Trophoblast cell (in vitro differentiated cells and primary cell): Measurements from ENCODE around the gene TRERF1.

Experiments used
- DNase-seq, 2 donors: peaks; one replicate each; pipeline ENCODE4 v3.0.0-alpha.2; 2016
- H2AFZ ChIP-seq: 2 replicates; pipeline ENCODE4 v1.6.1; 2013; ENCODE audit warnings: low read length, moderate library complexity, mild to moderate bottlenecking; ENCODE audit not compliant: insufficient read depth, poor library complexity
- H2AK5ac ChIP-seq: 2 replicates; pipeline ENCODE4 v1.6.1; 2013; ENCODE audit warnings: mild to moderate bottlenecking, low read length
- H2BK120ac ChIP-seq: 2 replicates; pipeline ENCODE4 v1.6.1; 2013; ENCODE audit warnings: low read length, mild to moderate bottlenecking, moderate library complexity; ENCODE audit not compliant: insufficient read depth, poor library complexity
- H2BK12ac ChIP-seq: 2 replicates; pipeline ENCODE4 v1.6.1; 2013; ENCODE audit warnings: mild to moderate bottlenecking, low read length, moderate library complexity
- H2BK5ac ChIP-seq: 2 replicates; pipeline ENCODE4 v1.6.1; 2013; ENCODE audit warnings: low read length, low read depth, moderate library complexity, mild to moderate bottlenecking; ENCODE audit not compliant: poor library complexity
- H3K14ac ChIP-seq: 2 replicates; pipeline ENCODE4 v1.6.1; 2013; ENCODE audit warnings: mild to moderate bottlenecking, low read length
- H3K18ac ChIP-seq: 2 replicates; pipeline ENCODE4 v1.6.1; 2013; ENCODE audit warnings: mild to moderate bottlenecking, low read length
- H3K23ac ChIP-seq: 2 replicates; pipeline ENCODE4 v1.6.1; 2013; ENCODE audit warnings: low read length
- H3K27ac ChIP-seq: 2 replicates; pipeline ENCODE4 v1.5.1; 2013; ENCODE audit warnings: low read depth, mild to moderate bottlenecking, inconsistent platforms, low read length, moderate library complexity
- H3K27me3 ChIP-seq: 2 replicates; pipeline ENCODE4 v1.6.1; 2013; ENCODE audit warnings: inconsistent platforms, mild to moderate bottlenecking, low read length, moderate library complexity; ENCODE audit not compliant: insufficient read depth
- H3K36me3 ChIP-seq, 2 experiments: 1 replicate in 1 of 2; 2 replicates in 1 of 2; pipeline ENCODE4 v1.6.1; 2013; ENCODE audit warnings: low read length in 2 of 2, mild to moderate bottlenecking in 2 of 2, moderate library complexity in 1 of 2; ENCODE audit not compliant: insufficient read depth in 2 of 2, control insufficient read depth in 1 of 2
- H3K4ac ChIP-seq: 2 replicates; pipeline ENCODE4 v1.6.1; 2013; ENCODE audit warnings: low read depth, mild to moderate bottlenecking, low read length, moderate library complexity
- H3K4me1 ChIP-seq, 2 experiments: 1 replicate in 1 of 2; 2 replicates in 1 of 2; pipeline ENCODE4 v1.6.1; 2013; ENCODE audit warnings: low read length in 2 of 2, mild to moderate bottlenecking in 2 of 2, moderate library complexity in 1 of 2; ENCODE audit not compliant: insufficient read depth in 2 of 2, control insufficient read depth in 1 of 2
- H3K4me2 ChIP-seq: 2 replicates; pipeline ENCODE4 v1.6.1; 2013; ENCODE audit warnings: inconsistent platforms, mild to moderate bottlenecking, low read length, moderate library complexity
- H3K4me3 ChIP-seq: 2 replicates; pipeline ENCODE4 v1.5.1; 2013; ENCODE audit warnings: mild to moderate bottlenecking, low read depth, low read length, inconsistent platforms
- H3K79me1 ChIP-seq: one replicate; pipeline ENCODE4 v1.6.1; 2013; ENCODE audit warnings: low read length
- H3K79me2 ChIP-seq: 2 replicates; pipeline ENCODE4 v1.6.1; 2013; ENCODE audit warnings: low read length, mild to moderate bottlenecking; ENCODE audit not compliant: control insufficient read depth, insufficient read depth, poor library complexity
- H3K9ac ChIP-seq: 2 replicates; pipeline ENCODE4 v1.6.1; 2013; ENCODE audit warnings: mild to moderate bottlenecking, low read length
- H3K9me3 ChIP-seq: 2 replicates; pipeline ENCODE4 v1.6.1; 2013; ENCODE audit warnings: low read depth, mild to moderate bottlenecking, control low read depth, inconsistent platforms, low read length; ENCODE audit not compliant: insufficient read depth
- H4K12ac ChIP-seq: 2 replicates; pipeline ENCODE4 v1.6.1; 2013; ENCODE audit warnings: low read depth, mild to moderate bottlenecking, low read length, moderate library complexity
- H4K8ac ChIP-seq: 2 replicates; pipeline ENCODE4 v1.6.1; 2013; ENCODE audit warnings: low read depth, mild to moderate bottlenecking, low read length, moderate library complexity
- H4K91ac ChIP-seq: one replicate; pipeline ENCODE4 v1.6.1; 2013; ENCODE audit warnings: low read depth, mild to moderate bottlenecking, low read length, moderate library complexity
- WGBS: extraction: QIAGEN DNeasy Blood & Tissue Kit; methylation state at CpG from one replicate; pipeline ENCODE4 v1.1.7; 2013; ENCODE audit warnings: missing lambda C conversion rate; ENCODE audit not compliant: insufficient read length, insufficient coverage; ENCODE audit errors: extremely low coverage; 5-methylcytosine and 5-hydroxymethylcytosine counted together

Gene TRERF1

GRCh38 chr6:42259286-42259685 lies 192.4 kb downstream of the TRERF1 start:
- H3K9ac ChIP-seq, result no peak overlapping the region

DNA sequence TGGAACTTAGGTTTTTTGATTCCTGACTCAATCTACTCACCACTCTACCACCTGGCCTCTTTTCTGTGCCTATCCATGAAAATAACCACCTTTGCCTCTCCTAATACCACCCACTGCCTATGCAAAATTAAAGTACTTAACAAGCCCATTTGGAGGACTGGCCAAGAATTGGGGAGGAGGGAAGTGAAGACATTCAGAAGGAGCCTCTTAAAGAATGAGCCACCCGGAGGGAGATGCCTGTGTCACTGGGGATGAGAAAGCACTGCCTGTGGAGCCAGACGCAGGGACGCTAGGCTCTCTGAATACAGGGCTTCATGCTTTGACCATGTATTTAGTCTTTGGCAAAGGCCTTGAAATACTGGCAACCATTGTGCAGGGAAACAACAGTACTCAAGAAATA lies 194.1 kb downstream of the TRERF1 start:
- no peak for DNase-seq
- Histone ChIP-seq H4K8ac (no peak overlapping the region), H3K27me3 (no peaks in the 10 kb centered on the region), H3K9ac (no peak overlapping the region), H3K79me2 (no peaks in the 10 kb centered on the region), H3K14ac (no peak overlapping the region), H2BK120ac (no peak overlapping the region), H2AK5ac (no peak overlapping the region), H3K79me1 (no peaks in the 10 kb centered on the region), H4K12ac (no peak overlapping the region), H2BK5ac (no peak overlapping the region), H3K18ac (no peak overlapping the region), H3K4me1 (no peaks in the 10 kb centered on the region), H3K4me3 (no peak overlapping the region), H3K36me3 (peaks cover 2 to 5% of the 10 kb centered on the region in 2 experiments), H3K27ac (no peak overlapping the region), H3K9me3 (no peaks in the 10 kb centered on the region), H4K91ac (no peak overlapping the region), H3K4ac (no peak overlapping the region), H3K4me2 (no peak overlapping the region), H2AFZ (no peak overlapping the region), H2BK12ac (no peak overlapping the region), H3K23ac (no peak overlapping the region)
- no CpG with 5 or more reads among the region's 3 CpGs for WGBS

More at GRCh38 chr6:42259286-42259685, 192.4 kb downstream of the TRERF1 start:
- no peak overlapping the region for H2BK5ac ChIP-seq
- no peak overlapping the region for H3K23ac ChIP-seq
- H3K27me3 ChIP-seq, result no peaks in the 10 kb centered on the region
- no peak for DNase-seq
- no peak overlapping the region for H3K4me3 ChIP-seq
- no peak overlapping the region for H3K14ac ChIP-seq
- no peak overlapping the region for H4K12ac ChIP-seq
- peaks cover 2 to 5% of the 10 kb centered on the region in 2 experiments for H3K36me3 ChIP-seq
- no peak overlapping the region for H2BK120ac ChIP-seq
- H2AK5ac ChIP-seq, result no peak overlapping the region
- H3K4me2 ChIP-seq, result no peak overlapping the region
- H2AFZ ChIP-seq, result no peak overlapping the region
- H4K8ac ChIP-seq, result no peak overlapping the region
- no peak overlapping the region for H3K4ac ChIP-seq
- no peaks in the 10 kb centered on the region for H3K4me1 ChIP-seq
- no peak overlapping the region for H2BK12ac ChIP-seq
- no peaks in the 10 kb centered on the region for H3K79me1 ChIP-seq
- H3K27ac ChIP-seq, result no peak overlapping the region
- no peak overlapping the region for H3K18ac ChIP-seq
- no peaks in the 10 kb centered on the region for H3K9me3 ChIP-seq
- WGBS, result no CpG with 5 or more reads among the region's 31 CpGs
- H4K91ac ChIP-seq, result no peak overlapping the region
- H3K79me2 ChIP-seq, result no peaks in the 10 kb centered on the region

DNA sequence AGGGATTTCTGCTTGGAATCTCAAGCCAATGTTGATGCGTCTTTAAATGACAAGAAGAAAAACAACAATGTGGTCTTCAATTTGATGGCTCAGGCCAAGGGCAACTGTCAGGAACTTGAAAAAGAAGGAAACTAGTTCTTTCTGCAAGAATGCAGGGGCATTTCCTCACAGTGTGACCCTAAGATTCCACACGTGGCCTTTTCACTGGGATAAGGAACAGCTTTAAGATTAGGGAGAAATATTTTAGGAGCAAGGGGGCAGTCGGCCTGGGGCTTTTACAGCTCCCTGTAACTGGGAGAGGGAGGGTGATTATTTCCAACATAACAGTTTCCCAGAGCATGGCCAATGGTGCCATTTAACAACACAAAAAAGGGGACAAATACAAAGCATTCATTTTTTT lies 194.7 kb downstream of the TRERF1 start:
- H3K4ac ChIP-seq, result no peak overlapping the region
- H2BK5ac ChIP-seq, result no peak overlapping the region
- H4K91ac ChIP-seq, result no peak overlapping the region
- H3K36me3 ChIP-seq, result peaks cover 2 to 5% of the 10 kb centered on the region in 2 experiments
- no peak for DNase-seq
- no CpG with 5 or more reads among the region's 3 CpGs for WGBS
- no peak overlapping the region for H3K4me2 ChIP-seq
- H4K12ac ChIP-seq, result no peak overlapping the region
- H3K27ac ChIP-seq, result no peak overlapping the region
- no peak overlapping the region for H2BK120ac ChIP-seq
- no peak overlapping the region for H4K8ac ChIP-seq
- no peak overlapping the region for H3K14ac ChIP-seq
- H3K4me1 ChIP-seq, result no peaks in the 10 kb centered on the region
- no peaks in the 10 kb centered on the region for H3K9me3 ChIP-seq
- no peaks in the 10 kb centered on the region for H3K27me3 ChIP-seq
- no peak overlapping the region for H2BK12ac ChIP-seq
- no peaks in the 10 kb centered on the region for H3K79me1 ChIP-seq
- no peaks in the 10 kb centered on the region for H3K79me2 ChIP-seq
- H3K23ac ChIP-seq, result no peak overlapping the region
- no peak overlapping the region for H2AK5ac ChIP-seq
- H3K4me3 ChIP-seq, result no peak overlapping the region
- no peak overlapping the region for H2AFZ ChIP-seq
- no peak overlapping the region for H3K9ac ChIP-seq
- H3K18ac ChIP-seq, result no peak overlapping the region

GRCh38 chr6:42255050-42255449 lies 196.7 kb downstream of the TRERF1 start:
- DNase-seq, result no peak
- Histone ChIP-seq H3K4me3 (no peak overlapping the region), H3K9me3 (no peaks in the 10 kb centered on the region)

More at GRCh38 chr6:42255050-42255449, 196.7 kb downstream of the TRERF1 start:
- no peak overlapping the region for H3K18ac ChIP-seq
- peaks cover 2 to 5% of the 10 kb centered on the region in 2 experiments for H3K36me3 ChIP-seq
- no peaks in the 10 kb centered on the region for H3K27me3 ChIP-seq
- no peak overlapping the region for H3K4me2 ChIP-seq
- H3K79me2 ChIP-seq, result no peaks in the 10 kb centered on the region
- H3K9ac ChIP-seq, result no peak overlapping the region
- H2BK12ac ChIP-seq, result no peak overlapping the region
- no peak overlapping the region for H3K23ac ChIP-seq
- no peak overlapping the region for H3K14ac ChIP-seq
- no peak overlapping the region for H2AFZ ChIP-seq
- H3K4ac ChIP-seq, result no peak overlapping the region
- no peak overlapping the region for H4K8ac ChIP-seq
- no CpG with 5 or more reads among the region's 5 CpGs for WGBS
- H4K91ac ChIP-seq, result no peak overlapping the region
- no peaks in the 10 kb centered on the region for H3K79me1 ChIP-seq
- no peak overlapping the region for H4K12ac ChIP-seq
- H3K27ac ChIP-seq, result no peak overlapping the region
- no peak overlapping the region for H2BK5ac ChIP-seq
- no peak overlapping the region for H2AK5ac ChIP-seq
- H2BK120ac ChIP-seq, result no peak overlapping the region
- H3K4me1 ChIP-seq, result no peaks in the 10 kb centered on the region
